ENCODE data around the gene TNFRSF8. TPM values are rescaled to one million over a fixed set of nuclear protein-coding genes. Genes with fewer than 3 reads are reported as not detected.

Gene TNFRSF8
- total RNA-seq, 1 experiment from 2014 or later = not detected

DNA sequence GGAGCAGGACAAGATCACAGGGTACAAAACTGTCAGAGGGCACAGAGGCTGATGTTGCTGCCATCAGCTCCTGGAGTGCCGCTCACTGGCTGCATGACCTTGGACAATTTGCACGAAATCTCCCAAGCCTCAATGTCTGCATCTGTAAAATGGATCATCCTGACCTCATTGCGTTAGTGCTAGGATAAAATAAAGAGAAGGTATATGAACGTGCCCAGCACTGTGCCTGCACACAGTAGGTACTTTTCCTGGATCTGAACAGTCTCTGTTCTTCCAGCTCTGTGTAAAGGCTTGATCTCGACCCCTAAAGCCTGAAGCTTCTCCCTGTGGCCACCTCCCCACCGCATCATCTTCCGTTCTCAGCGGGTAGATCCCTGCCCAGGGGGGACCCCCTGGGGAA is 116.6 kb downstream of the TNFRSF8 start:
- TF ChIP-seq EZH2phosphoT487 (IDR thresholded peaks at IDR 0.05; ENCODE audit: borderline replicate concordance, low read length) = no peak
- no peak for TF ChIP-seq CTCF (conservative IDR thresholded peaks at IDR 0.05; ENCODE audit: low read depth, low read length)
- TF ChIP-seq EZH2 (IDR thresholded peaks at IDR 0.05; ENCODE audit: low read length, unreplicated experiment) = no peak
- Histone ChIP-seq H3K27me3 (ENCODE audit: low read length) (no peaks in the 10 kb centered on the region), H3K4me2 (ENCODE audit: low read length) (no peak overlapping the region), H3K36me3 (ENCODE audit: low read depth, low read length) (no peaks in the 10 kb centered on the region), H4K20me1 (ENCODE audit: low read length) (no peaks in the 10 kb centered on the region), H3K27ac (ENCODE audit: low read length) (no peak overlapping the region), H3K9me3 (ENCODE audit: low read length) (no peaks in the 10 kb centered on the region), H3K9me2 (replicated peaks; ENCODE audit: low read length) (no peaks in the 10 kb centered on the region), H3K79me2 (ENCODE audit: low read length) (no peaks in the 10 kb centered on the region), H3K4me1 (ENCODE audit: insufficient read depth, low read length) (peaks cover 3% of the 10 kb centered on the region; the same call in 1 of the 2 replicates), H3F3A (ENCODE audit: low read length, unreplicated experiment) (no peaks in the 10 kb centered on the region), H3K9ac (ENCODE audit: low read length) (no peak overlapping the region), H3K4me3 (ENCODE audit: low read length) (no peak overlapping the region), H2AFZ (ENCODE audit: low read length) (no peak overlapping the region)
- POLR2A ChIA-PET (ENCODE audit: unreplicated experiment) = no interaction called here
- ATAC-seq = no peak
- intact Hi-C loops (cut with micrococcal nuclease) = no loop called here
- CTCF ChIA-PET = no interaction called here
- no TSS peak for BruUV-seq (replicated peaks)
- DNase-seq = no peak

GRCh38 chr1:12180315-12180714 is 117.2 kb downstream of the TNFRSF8 start:
- H3K36me3 ChIP-seq (ENCODE audit: low read depth, low read length) = no peaks in the 10 kb centered on the region
- ChIA-PET POLR2A (ENCODE audit: unreplicated experiment) (no interaction called here), CTCF (no interaction called here)
- H3K9ac ChIP-seq (ENCODE audit: low read length) = no peak overlapping the region
- H3K79me2 ChIP-seq (ENCODE audit: low read length) = no peaks in the 10 kb centered on the region
- DNase-seq (no peak), ATAC-seq (no peak)
- H3K4me3 ChIP-seq (ENCODE audit: low read length) = no peak overlapping the region
- H3K4me1 ChIP-seq (ENCODE audit: insufficient read depth, low read length) = peaks cover 3% of the 10 kb centered on the region; the same call in 1 of the 2 replicates
- no peak for TF ChIP-seq EZH2 (IDR thresholded peaks at IDR 0.05; ENCODE audit: low read length, unreplicated experiment)
- no peak for TF ChIP-seq CTCF (conservative IDR thresholded peaks at IDR 0.05; ENCODE audit: low read depth, low read length)
- TF ChIP-seq EZH2phosphoT487 (IDR thresholded peaks at IDR 0.05; ENCODE audit: borderline replicate concordance, low read length) = no peak
- H3K27ac ChIP-seq (ENCODE audit: low read length) = no peak overlapping the region
- H2AFZ ChIP-seq (ENCODE audit: low read length) = no peak overlapping the region
- no peaks in the 10 kb centered on the region for H3K9me2 ChIP-seq (replicated peaks; ENCODE audit: low read length)
- no peaks in the 10 kb centered on the region for H4K20me1 ChIP-seq (ENCODE audit: low read length)
- no peaks in the 10 kb centered on the region for H3K9me3 ChIP-seq (ENCODE audit: low read length)
- no peaks in the 10 kb centered on the region for H3K27me3 ChIP-seq (ENCODE audit: low read length)
- intact Hi-C loops (cut with micrococcal nuclease) = no loop called here
- H3F3A ChIP-seq (ENCODE audit: low read length, unreplicated experiment) = no peaks in the 10 kb centered on the region
- H3K4me2 ChIP-seq (ENCODE audit: low read length) = no peak overlapping the region
- BruUV-seq (replicated peaks) = no TSS peak

DNA sequence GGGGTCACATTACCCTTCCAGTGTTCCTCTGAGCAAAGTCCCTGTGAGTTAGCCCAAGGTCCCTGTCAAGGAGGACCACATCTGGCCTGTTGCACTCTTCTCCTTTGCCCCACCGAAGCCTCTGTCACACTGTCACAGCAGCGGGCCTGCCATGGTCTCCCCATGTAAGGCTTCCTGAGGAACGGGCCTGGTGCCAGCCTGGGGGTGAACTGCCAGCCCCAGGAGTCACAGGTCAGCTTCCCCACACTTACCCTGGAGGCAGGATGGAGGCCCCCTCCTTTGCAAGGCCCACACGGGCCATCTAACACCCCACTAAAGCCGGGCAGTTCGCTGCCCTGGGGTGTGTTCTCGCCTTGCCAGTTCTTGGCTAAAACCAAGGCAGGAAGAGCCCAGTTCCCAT is 117.8 kb downstream of the TNFRSF8 start:
- Histone ChIP-seq H3K9me3 (ENCODE audit: low read length) (no peaks in the 10 kb centered on the region), H3K79me2 (ENCODE audit: low read length) (no peaks in the 10 kb centered on the region), H3K27me3 (ENCODE audit: low read length) (no peaks in the 10 kb centered on the region), H3K4me2 (ENCODE audit: low read length) (no peak overlapping the region), H2AFZ (ENCODE audit: low read length) (no peak overlapping the region), H3F3A (ENCODE audit: low read length, unreplicated experiment) (no peaks in the 10 kb centered on the region), H3K36me3 (ENCODE audit: low read depth, low read length) (no peaks in the 10 kb centered on the region), H3K9me2 (replicated peaks; ENCODE audit: low read length) (no peaks in the 10 kb centered on the region), H3K27ac (ENCODE audit: low read length) (no peak overlapping the region), H4K20me1 (ENCODE audit: low read length) (no peaks in the 10 kb centered on the region), H3K4me1 (ENCODE audit: insufficient read depth, low read length) (peaks cover 3% of the 10 kb centered on the region; the same call in 1 of the 2 replicates), H3K4me3 (ENCODE audit: low read length) (no peak overlapping the region), H3K9ac (ENCODE audit: low read length) (no peak overlapping the region)
- ChIA-PET POLR2A (ENCODE audit: unreplicated experiment) (no interaction called here), CTCF (no interaction called here)
- no TSS peak for BruUV-seq (replicated peaks)
- DNase-seq (no peak), ATAC-seq (no peak)
- no peak for TF ChIP-seq EZH2phosphoT487 (IDR thresholded peaks at IDR 0.05; ENCODE audit: borderline replicate concordance, low read length)
- intact Hi-C loops (cut with micrococcal nuclease) = no loop called here
